ENCODE data around the gene TBL3.
A peak's percentile ranks its signal among the peaks of the same experiment; 100 is the strongest.

DNA sequence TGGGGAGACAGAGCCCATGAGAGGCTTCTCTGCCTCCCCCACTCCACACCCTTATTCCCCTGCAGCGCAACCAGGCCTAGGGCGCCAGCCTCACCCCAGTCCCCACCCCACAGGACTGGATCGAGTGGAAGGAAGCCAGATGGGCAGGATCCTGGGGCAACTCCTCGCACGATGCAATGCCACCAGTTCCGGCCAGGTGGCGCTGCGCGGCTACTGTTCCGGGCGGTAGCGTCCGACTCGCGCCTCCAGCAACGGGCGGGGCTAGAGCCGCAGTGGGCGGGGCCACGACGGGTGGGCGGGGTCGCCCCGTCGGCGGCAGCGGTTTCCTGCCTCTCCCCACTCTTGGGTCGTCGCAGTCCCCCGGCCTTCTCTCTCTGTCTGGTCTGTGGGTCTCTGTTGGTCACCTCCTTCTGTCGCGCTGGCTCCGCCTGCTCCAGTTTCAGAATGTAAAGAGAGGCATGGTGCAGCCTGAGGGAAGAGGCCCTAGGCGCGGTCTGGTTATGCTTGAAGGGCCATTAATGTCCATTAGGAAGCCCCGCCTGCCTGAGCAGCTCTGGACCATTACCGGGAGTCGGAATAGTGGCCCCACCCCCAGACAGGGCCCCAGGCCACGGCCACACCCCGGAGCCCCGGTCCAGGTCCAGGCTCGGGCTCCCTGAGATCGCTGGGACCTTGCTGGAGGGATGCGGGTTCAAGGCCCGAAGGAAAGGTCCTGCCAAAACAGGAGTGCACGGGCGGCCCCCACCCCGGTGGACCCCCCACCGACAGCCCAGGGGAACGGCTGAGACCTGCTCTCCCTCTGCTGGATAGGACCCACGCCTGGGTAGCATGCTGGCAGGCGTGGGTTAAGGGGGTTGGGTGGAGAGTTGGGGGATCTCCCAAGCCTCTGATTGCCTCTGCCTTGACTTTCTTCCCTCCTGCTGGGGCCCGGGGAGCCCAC, 51.5 kb downstream of the TBL3 start:
- TF ChIP-seq, protein P1, sequence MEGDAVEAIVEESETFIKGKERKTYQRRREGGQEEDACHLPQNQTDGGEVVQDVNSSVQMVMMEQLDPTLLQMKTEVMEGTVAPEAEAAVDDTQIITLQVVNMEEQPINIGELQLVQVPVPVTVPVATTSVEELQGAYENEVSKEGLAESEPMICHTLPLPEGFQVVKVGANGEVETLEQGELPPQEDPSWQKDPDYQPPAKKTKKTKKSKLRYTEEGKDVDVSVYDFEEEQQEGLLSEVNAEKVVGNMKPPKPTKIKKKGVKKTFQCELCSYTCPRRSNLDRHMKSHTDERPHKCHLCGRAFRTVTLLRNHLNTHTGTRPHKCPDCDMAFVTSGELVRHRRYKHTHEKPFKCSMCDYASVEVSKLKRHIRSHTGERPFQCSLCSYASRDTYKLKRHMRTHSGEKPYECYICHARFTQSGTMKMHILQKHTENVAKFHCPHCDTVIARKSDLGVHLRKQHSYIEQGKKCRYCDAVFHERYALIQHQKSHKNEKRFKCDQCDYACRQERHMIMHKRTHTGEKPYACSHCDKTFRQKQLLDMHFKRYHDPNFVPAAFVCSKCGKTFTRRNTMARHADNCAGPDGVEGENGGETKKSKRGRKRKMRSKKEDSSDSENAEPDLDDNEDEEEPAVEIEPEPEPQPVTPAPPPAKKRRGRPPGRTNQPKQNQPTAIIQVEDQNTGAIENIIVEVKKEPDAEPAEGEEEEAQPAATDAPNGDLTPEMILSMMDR (IDR thresholded peaks at IDR 0.05), result peak; percentile 96
- TF ChIP-seq, protein P2, sequence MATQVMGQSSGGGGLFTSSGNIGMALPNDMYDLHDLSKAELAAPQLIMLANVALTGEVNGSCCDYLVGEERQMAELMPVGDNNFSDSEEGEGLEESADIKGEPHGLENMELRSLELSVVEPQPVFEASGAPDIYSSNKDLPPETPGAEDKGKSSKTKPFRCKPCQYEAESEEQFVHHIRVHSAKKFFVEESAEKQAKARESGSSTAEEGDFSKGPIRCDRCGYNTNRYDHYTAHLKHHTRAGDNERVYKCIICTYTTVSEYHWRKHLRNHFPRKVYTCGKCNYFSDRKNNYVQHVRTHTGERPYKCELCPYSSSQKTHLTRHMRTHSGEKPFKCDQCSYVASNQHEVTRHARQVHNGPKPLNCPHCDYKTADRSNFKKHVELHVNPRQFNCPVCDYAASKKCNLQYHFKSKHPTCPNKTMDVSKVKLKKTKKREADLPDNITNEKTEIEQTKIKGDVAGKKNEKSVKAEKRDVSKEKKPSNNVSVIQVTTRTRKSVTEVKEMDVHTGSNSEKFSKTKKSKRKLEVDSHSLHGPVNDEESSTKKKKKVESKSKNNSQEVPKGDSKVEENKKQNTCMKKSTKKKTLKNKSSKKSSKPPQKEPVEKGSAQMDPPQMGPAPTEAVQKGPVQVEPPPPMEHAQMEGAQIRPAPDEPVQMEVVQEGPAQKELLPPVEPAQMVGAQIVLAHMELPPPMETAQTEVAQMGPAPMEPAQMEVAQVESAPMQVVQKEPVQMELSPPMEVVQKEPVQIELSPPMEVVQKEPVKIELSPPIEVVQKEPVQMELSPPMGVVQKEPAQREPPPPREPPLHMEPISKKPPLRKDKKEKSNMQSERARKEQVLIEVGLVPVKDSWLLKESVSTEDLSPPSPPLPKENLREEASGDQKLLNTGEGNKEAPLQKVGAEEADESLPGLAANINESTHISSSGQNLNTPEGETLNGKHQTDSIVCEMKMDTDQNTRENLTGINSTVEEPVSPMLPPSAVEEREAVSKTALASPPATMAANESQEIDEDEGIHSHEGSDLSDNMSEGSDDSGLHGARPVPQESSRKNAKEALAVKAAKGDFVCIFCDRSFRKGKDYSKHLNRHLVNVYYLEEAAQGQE (IDR thresholded peaks at IDR 0.05; ENCODE audit: insufficient read depth in 1 of 2, low read depth in 2 of 2, low read length in 1 of 2), result peak in 1 of 2 experiments; percentile 67; a peak in 1 of 4 replicates
- peak; percentile 41; the same call in 1 of the 2 replicates for TF ChIP-seq POLR2AphosphoS5 (IDR thresholded peaks at IDR 0.05; ENCODE audit: low read depth, low read length)
